Astrocyte of the cerebellum (primary cell): ENCODE measurements around the gene ATP6V0A4.

Experiments used
- DNase-seq: peaks from one replicate; pipeline ENCODE4 v3.0.0-alpha.2; 2011; ENCODE audit warnings: low read depth
- H3K4me3 ChIP-seq: 2 replicates; pipeline ENCODE4 v1.5.1; 2011; ENCODE audit warnings: mild to moderate bottlenecking, low read depth, low read length, moderate library complexity
- in situ Hi-C: cut with HindIII; loops from 2 replicates; pipeline ENCODE4 v1.10.0; 2017; ENCODE audit warnings: low sequenced_read_pairs
- TF ChIP-seq, protein P1 (sequence below): IDR thresholded peaks from 2 replicates; pipeline ENCODE4 v1.5.1; 2012; ENCODE audit warnings: low read length, low read depth, moderate library complexity, mild to moderate bottlenecking; ENCODE audit errors: missing control alignments

ATP6V0A4 gene

DNA sequence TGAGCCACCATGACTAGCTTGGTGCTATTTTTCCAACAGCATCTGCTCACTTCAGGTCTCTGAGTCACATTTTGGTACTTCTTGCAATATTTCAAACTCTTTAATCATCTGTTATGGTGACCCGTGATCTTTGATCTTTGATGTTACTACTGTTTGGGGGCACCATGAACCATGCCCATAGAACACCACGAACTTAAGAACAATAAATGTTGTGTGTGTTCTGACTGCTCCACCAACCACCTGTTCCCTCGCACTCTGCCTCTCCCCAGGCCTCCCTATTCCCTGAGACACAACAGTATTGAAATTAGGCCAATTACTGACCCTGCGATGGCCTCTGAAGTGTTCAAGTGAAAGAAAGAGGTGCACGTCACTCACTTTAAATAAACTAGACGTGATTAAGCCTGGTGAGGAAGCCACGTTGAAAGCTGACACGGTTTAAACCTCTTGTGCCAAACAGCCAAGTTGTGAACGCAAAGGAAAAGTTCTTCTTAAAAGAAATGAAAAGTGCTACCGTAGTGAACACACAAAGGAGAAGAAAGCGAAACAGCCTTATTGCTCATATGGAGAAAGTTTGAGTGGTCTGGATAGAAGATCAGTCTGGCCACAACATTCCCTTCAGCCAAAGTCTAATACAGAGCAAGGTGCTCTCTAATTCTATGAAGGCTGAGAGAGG, 27.2 kb upstream of the ATP6V0A4 start:
- H3K4me3 ChIP-seq, result no peak overlapping the region
- TF ChIP-seq, protein P1, sequence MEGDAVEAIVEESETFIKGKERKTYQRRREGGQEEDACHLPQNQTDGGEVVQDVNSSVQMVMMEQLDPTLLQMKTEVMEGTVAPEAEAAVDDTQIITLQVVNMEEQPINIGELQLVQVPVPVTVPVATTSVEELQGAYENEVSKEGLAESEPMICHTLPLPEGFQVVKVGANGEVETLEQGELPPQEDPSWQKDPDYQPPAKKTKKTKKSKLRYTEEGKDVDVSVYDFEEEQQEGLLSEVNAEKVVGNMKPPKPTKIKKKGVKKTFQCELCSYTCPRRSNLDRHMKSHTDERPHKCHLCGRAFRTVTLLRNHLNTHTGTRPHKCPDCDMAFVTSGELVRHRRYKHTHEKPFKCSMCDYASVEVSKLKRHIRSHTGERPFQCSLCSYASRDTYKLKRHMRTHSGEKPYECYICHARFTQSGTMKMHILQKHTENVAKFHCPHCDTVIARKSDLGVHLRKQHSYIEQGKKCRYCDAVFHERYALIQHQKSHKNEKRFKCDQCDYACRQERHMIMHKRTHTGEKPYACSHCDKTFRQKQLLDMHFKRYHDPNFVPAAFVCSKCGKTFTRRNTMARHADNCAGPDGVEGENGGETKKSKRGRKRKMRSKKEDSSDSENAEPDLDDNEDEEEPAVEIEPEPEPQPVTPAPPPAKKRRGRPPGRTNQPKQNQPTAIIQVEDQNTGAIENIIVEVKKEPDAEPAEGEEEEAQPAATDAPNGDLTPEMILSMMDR, result no peak
- in situ Hi-C loops, result no loop called here
- no peak for DNase-seq

DNA sequence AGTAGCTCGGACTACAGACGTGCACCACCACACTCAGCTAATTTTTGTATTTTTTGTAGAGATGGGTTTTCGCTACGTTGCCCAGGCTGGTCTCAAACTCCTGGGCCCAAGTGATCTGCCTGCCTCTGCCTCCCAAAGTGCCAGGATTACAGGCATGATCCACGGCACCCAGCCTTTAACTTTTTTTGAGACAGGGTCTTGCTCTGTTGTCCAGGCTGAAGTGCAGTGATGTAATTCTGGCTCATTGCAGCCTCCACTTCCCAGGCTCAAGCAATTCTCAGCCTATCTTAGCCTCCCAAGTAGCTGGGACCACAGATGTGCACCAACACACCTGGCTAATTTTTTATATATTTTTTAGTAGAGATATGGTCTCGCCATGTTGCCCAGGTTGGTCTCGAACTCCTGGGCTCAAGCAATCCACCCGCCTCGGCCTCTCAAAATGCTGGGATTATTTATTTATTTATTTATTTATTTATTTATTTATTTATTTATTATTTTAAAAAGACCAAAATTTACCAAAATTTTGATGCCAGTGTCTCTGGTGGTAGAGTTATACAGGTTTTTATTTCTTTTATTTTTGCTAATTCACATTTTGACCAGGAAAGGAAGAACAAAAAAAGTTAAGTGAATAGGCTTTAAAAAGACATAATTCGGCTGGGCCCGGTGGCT, 25.0 kb upstream of the ATP6V0A4 start:
- in situ Hi-C loops, result no loop called here
- H3K4me3 ChIP-seq, result no peak overlapping the region
- TF ChIP-seq, protein P1, result no peak
- DNase-seq, result no peak

DNA sequence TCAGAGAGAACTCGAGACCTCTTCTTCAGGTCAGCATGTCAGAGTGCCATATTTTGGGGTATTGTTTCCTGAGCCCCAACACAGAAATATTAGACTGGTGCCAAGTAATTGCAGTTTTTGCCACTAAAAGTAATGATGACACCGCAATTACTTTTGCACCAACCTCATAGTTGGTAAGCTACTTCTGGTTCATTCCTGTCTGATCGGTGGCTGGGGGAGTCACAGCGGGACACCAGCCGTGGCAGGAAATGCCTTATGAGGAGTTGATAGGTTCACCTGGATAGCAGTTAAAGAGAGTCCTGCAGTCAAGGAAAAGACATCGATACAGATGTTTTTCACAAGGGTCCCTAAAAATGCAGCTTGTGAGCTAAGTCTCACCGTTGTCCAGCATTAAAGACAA, 23.9 kb upstream of the ATP6V0A4 start:
- in situ Hi-C loops, result no loop called here
- no peak overlapping the region for H3K4me3 ChIP-seq
- TF ChIP-seq, protein P1, result no peak
- DNase-seq, result no peak

DNA sequence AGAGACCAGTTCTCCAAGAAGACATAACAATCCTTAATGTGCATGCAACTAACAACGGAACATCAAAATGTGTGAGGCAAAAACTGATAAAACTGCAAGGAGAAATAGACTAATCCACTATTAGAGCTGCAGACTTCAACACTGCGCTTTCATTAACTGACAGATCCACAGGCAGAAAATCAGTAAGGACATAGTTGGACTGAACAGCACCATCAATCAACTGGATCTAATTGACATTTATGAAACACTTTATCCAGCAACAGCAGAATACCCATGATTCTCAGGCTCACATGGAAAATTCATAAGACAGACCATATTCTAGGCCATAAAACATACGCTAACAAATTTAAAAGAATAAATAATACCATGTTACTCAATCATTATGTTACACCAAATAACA, 21.6 kb upstream of the ATP6V0A4 start:
- in situ Hi-C loops, result no loop called here
- DNase-seq, result no peak
- TF ChIP-seq, protein P1, result no peak
- H3K4me3 ChIP-seq, result no peak overlapping the region

DNA sequence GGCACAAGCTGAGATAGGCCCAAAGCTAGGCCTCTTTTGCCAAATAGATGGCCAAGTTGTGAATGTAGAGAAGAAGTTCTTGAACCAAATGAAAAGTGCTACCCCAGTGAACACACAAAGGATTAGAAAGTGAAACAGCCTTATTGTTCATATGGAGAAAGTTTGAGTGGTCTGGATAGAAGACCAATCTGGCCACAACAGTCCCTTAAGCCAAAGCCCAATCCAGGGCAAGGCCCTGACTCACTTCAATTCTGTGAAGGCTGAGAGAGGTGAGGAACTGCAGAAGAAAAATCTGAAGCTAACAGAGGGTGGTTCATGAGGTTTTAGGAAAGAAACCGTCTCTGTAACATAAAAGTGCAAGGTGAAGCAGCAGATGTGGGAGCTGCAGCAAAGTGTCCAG, 18.7 kb upstream of the ATP6V0A4 start:
- TF ChIP-seq, protein P1, result no peak
- no peak for DNase-seq
- in situ Hi-C loops, result no loop called here
- no peak overlapping the region for H3K4me3 ChIP-seq

DNA sequence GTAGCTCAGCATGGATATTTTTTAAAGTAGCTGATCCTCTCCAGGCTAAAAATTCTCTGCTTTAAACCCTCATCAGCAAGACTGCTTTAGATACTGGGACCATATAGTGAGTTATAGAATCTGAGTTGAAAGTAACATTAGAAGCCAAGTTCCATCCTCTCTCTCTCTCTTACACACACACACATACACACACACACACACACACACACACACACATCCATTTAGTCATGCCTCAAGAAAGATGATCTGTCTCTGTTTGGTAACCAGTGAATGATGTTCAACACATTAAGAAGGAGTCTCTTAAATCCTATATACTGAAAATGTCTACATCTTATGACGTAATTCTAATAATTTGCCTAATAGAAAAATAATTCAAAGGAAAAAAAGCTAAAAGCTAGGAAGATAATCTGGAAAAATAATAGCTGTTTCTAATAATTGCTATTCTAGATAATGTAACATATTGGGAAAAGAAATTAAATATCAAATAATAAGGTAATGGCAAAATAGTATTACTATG, 16.9 kb upstream of the ATP6V0A4 start:
- H3K4me3 ChIP-seq, result no peak overlapping the region
- DNase-seq, result no peak
- in situ Hi-C loops, result no loop called here
- TF ChIP-seq, protein P1, result no peak
